GM19035 (cell line): ENCODE data around the gene TBCC.

Source experiments
- ATAC-seq: cut with Tn5 transposase; IDR thresholded peaks from one replicate; pipeline ENCODE4 v1.9.1; 2021; ENCODE audit not compliant: unreplicated experiment

TBCC gene

GRCh38 chr6:42697268-42697655, 48.6 kb downstream of the TBCC start:
- no peak for ATAC-seq

GRCh38 chr6:42696526-42697267, 49.2 kb downstream of the TBCC start:
- no peak for ATAC-seq

- no peak for ATAC-seq
These were observed 51.3 kb downstream of the TBCC start for GRCh38 chr6:42694586-42694985.
